Measurements from ENCODE around the gene CDCA4. TPM values are rescaled to one million over a fixed set of nuclear protein-coding genes. Genes with fewer than 3 reads are reported as not detected.

Gene CDCA4
- total RNA-seq, 1 experiment from 2014 or later: 57.7 TPM

DNA sequence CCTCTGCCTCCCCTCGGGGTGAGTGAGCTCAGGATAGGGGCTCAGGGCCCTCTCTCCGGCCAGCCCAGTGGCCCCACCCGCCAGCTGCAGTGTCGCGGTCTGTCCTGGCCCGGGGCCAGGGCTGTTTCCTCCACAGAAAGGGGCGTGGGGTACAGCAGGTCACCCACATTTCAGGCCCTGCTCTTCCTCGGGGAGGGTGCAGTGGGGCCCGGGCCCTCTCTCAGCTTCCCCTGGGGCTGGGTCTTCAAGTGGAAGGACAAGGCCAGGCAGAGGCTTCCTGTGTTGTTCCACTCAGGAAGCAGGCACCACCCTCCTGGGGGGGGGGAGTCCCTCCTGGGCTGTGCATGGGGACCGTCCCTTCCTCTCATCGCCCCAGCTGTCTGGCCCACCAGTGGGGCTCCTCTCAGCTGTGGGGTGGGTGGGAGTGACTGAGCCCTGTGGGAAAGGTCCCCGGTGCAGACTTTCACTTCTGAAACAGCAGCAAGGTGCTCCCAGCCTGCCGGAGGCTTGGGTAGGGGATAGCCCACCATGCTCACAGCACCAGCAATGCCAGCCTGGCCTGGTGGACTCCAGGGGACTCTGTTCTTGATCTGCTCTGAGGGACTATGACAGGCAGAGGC lies 40.7 kb upstream of the CDCA4 start:
- H3K9me3 ChIP-seq (ENCODE audit: control insufficient read depth, low read depth, low read length): no peaks in the 10 kb centered on the region
- Mint-ChIP-seq H3K27me3 (ENCODE audit: low read depth) (peaks cover 10% of the 10 kb centered on the region), H3K4me3 (no peak overlapping the region), H3K4me1 (peaks cover 15 to 29% of the 10 kb centered on the region in 2 experiments), H3K36me3 (ENCODE audit: insufficient read depth in 1 of 3, low read depth in 3 of 3) (no peaks in the 10 kb centered on the region), H3K9me3 (no peaks in the 10 kb centered on the region), H3K27ac (no peak overlapping the region)
- no peaks in the 10 kb centered on the region; the same call in 1 of the 2 replicates for H3K27me3 ChIP-seq (ENCODE audit: insufficient read depth, low read length)
- H3K79me2 ChIP-seq (ENCODE audit: insufficient read depth, low read length): no peaks in the 10 kb centered on the region
- no peak overlapping the region for H2BK20ac ChIP-seq (ENCODE audit: low read depth, low read length, poor library complexity, severe bottlenecking)
- H3K14ac ChIP-seq (ENCODE audit: insufficient read depth, low read length): no peak overlapping the region
- H3K56ac ChIP-seq (ENCODE audit: insufficient read length, low read depth, low read length): no peak overlapping the region
- H3K18ac ChIP-seq (ENCODE audit: insufficient read length, low read depth, low read length): no peak overlapping the region
- H2BK5ac ChIP-seq (ENCODE audit: insufficient read length, low read length): no peak overlapping the region
- no peak overlapping the region for H2BK15ac ChIP-seq (ENCODE audit: low read depth, low read length)
- H4K5ac ChIP-seq (ENCODE audit: insufficient read length, low read depth, low read length): no peak overlapping the region
- H4K20me1 ChIP-seq (ENCODE audit: control insufficient read depth, insufficient read depth, insufficient read length): no peaks in the 10 kb centered on the region
- TF ChIP-seq, protein P1, sequence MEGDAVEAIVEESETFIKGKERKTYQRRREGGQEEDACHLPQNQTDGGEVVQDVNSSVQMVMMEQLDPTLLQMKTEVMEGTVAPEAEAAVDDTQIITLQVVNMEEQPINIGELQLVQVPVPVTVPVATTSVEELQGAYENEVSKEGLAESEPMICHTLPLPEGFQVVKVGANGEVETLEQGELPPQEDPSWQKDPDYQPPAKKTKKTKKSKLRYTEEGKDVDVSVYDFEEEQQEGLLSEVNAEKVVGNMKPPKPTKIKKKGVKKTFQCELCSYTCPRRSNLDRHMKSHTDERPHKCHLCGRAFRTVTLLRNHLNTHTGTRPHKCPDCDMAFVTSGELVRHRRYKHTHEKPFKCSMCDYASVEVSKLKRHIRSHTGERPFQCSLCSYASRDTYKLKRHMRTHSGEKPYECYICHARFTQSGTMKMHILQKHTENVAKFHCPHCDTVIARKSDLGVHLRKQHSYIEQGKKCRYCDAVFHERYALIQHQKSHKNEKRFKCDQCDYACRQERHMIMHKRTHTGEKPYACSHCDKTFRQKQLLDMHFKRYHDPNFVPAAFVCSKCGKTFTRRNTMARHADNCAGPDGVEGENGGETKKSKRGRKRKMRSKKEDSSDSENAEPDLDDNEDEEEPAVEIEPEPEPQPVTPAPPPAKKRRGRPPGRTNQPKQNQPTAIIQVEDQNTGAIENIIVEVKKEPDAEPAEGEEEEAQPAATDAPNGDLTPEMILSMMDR (conservative IDR thresholded peaks at IDR 0.05): no peak
- no CpG with 5 or more reads among the region's 13 CpGs for WGBS (ENCODE audit: extremely low coverage, insufficient read length, low lambda C conversion rate)
- H3K4ac ChIP-seq (ENCODE audit: low read depth, low read length): no peak overlapping the region
- H3K9ac ChIP-seq (ENCODE audit: extremely low read depth, insufficient read length, low read length): no peak overlapping the region
- H3K27ac ChIP-seq (ENCODE audit: insufficient read length, low read depth, low read length): no peak overlapping the region
- H4K8ac ChIP-seq (replicated peaks; ENCODE audit: insufficient read length, low read depth, low read length): no peak overlapping the region
- H4K91ac ChIP-seq (ENCODE audit: insufficient read length, low read depth, low read length): no peak overlapping the region
- H3T11ph ChIP-seq (ENCODE audit: low read length): no peak overlapping the region
- no peaks in the 10 kb centered on the region for H3K4me1 ChIP-seq (ENCODE audit: insufficient read depth, low read length)
- H3K4me2 ChIP-seq (ENCODE audit: insufficient read depth, insufficient read length, low read length): no peak overlapping the region
- no peak overlapping the region for H2AFZ ChIP-seq (ENCODE audit: low read length)
- H2BK120ac ChIP-seq (ENCODE audit: low read depth, low read length, poor library complexity, severe bottlenecking): no peak overlapping the region
- no peak overlapping the region for H2AK5ac ChIP-seq (ENCODE audit: insufficient read length, low read length)
- H3K23ac ChIP-seq (ENCODE audit: insufficient read length, low read depth, low read length): no peak overlapping the region
- no peak for DNase-seq
- H3K79me1 ChIP-seq (ENCODE audit: insufficient read depth, low read depth, low read length, poor library complexity, severe bottlenecking): no peaks in the 10 kb centered on the region
- H3K23me2 ChIP-seq (ENCODE audit: insufficient read length, low read depth, low read length, poor library complexity, severe bottlenecking): no peaks in the 10 kb centered on the region
- H2BK12ac ChIP-seq (ENCODE audit: insufficient read length, low read depth, low read length): no peak overlapping the region
